HCT116 (cell line): Measurements from ENCODE around the gene MXRA7. TPM values are rescaled to one million over a fixed set of nuclear protein-coding genes. Genes with fewer than 3 reads are reported as not detected.
A peak's percentile ranks its signal among the peaks of the same experiment; 100 is the strongest.

Experiments used
- ATAC-seq: fragments of 200-7000 bp; cut with Tn5 transposase; 2 replicates; pipeline ENCODE4 v1.9.1; 2020; ENCODE audit warnings: mild to moderate bottlenecking, moderate library complexity
- BruUV-seq: library from RNA; stranded (reverse); fragments of 400-500 nt; replicated peaks from 2 replicates; lab custom pipeline; 2021; lab: Mats Ljungman, UMichigan
- CTCF ChIA-PET: fragments of 300-600 bp; sonication (Branson Sonifier 250); formaldehyde crosslinking; loops from one replicate; lab custom pipeline; 2021; ENCODE audit warnings: antibody characterized with exemption; lab: Charles Lee
- POLR2A ChIA-PET: fragments of 300-600, 350-600 bp; sonication (Branson Sonifier 250); formaldehyde crosslinking; loops from one replicate; lab custom pipeline; 2021; ENCODE audit warnings: antibody characterized with exemption; lab: Charles Lee
- RAD21 ChIA-PET, 2 experiments: fragments of 300-600 bp; sonication (Branson Sonifier 250); formaldehyde crosslinking; loops; one replicate each; lab custom pipeline; 2023; ENCODE audit warnings: low total read pairs in 2 of 2; ENCODE audit not compliant: uncharacterized antibody in 2 of 2, unreplicated experiment in 2 of 2, low non-redundant PET in 1 of 2; lab: Charles Lee
- DNase-seq: peaks from one replicate; pipeline ENCODE4 v3.0.0-alpha.2; 2010; ENCODE audit warnings: low read depth, low spot score
- H2AFZ ChIP-seq: fragments of 200-600 bp; shearing (Covaris generic), sonication (generic); 2 replicates; pipeline ENCODE4 v1.6.1; 2017; ENCODE audit warnings: low read depth, mixed run types, mixed read lengths, antibody characterized with exemption, low read length; ENCODE audit not compliant: poor library complexity, severe bottlenecking
- H3K27ac ChIP-seq: 2 replicates; pipeline ENCODE4 v1.5.1; 2012; ENCODE audit warnings: low read depth, low read length
- H3K27me3 ChIP-seq: fragments of 200-600 bp; sonication (generic); 2 replicates; pipeline ENCODE4 v1.6.1; 2016; ENCODE audit warnings: mixed run types, low read length, mixed read lengths; ENCODE audit not compliant: insufficient read depth
- H3K36me3 ChIP-seq, 2 experiments: fragments of 200-500 bp in 1 of 2; fragments of 200-600 bp in 1 of 2; sonication (Bioruptor generic) in 1 of 2; sonication (generic) in 1 of 2; 2 replicates each; pipeline versions ENCODE4 v1.5.1 to v1.6.1; 2014 to 2016; ENCODE audit warnings: low read length in 2 of 2, inconsistent platforms in 1 of 2, mixed read lengths in 1 of 2, mixed run types in 1 of 2; ENCODE audit not compliant: insufficient read depth in 2 of 2, control insufficient read depth in 1 of 2
- H3K4me1 ChIP-seq, 2 experiments: fragments of 200-600 bp in 1 of 2; sonication (generic) in 1 of 2; 2 replicates each; pipeline versions ENCODE4 v1.5.1 to v1.6.1; 2012 to 2017; ENCODE audit warnings: low read length in 2 of 2, inconsistent platforms in 1 of 2, mild to moderate bottlenecking in 1 of 2, mixed read lengths in 1 of 2, mixed run types in 1 of 2, moderate library complexity in 1 of 2; ENCODE audit not compliant: insufficient read depth in 2 of 2, control insufficient read depth in 1 of 2
- H3K4me2 ChIP-seq: fragments of 200-600 bp; sonication (generic); 2 replicates; pipeline ENCODE4 v1.6.1; 2017; ENCODE audit warnings: mixed run types, low read length, mixed read lengths
- H3K4me3 ChIP-seq, 2 experiments: fragments of 200-600 bp in 1 of 2; sonication (generic) in 1 of 2; replicated peaks in 1 of 2; 2 replicates each; pipeline ENCODE4 v1.5.1; 2011 to 2016; ENCODE audit warnings: low read length in 2 of 2, control low read depth in 1 of 2, low read depth in 1 of 2, mild to moderate bottlenecking in 1 of 2, mixed read lengths in 1 of 2, mixed run types in 1 of 2
- H3K79me2 ChIP-seq: fragments of 200-600 bp; sonication (generic); 2 replicates; pipeline ENCODE4 v1.6.1; 2017; ENCODE audit warnings: mild to moderate bottlenecking, mixed run types, low read length, moderate library complexity, mixed read lengths; ENCODE audit not compliant: insufficient read depth
- H3K9ac ChIP-seq: fragments of 200-600 bp; sonication (generic); 2 replicates; pipeline ENCODE4 v1.6.1; 2016; ENCODE audit warnings: low read length, mixed read lengths
- H3K9me2 ChIP-seq: fragments of 200-600 bp; sonication (generic), shearing (Covaris generic); 2 replicates; pipeline ENCODE4 v1.6.1; 2017; ENCODE audit warnings: mixed run types, mild to moderate bottlenecking, moderate library complexity; ENCODE audit not compliant: insufficient read depth
- H3K9me3 ChIP-seq, 2 experiments: fragments of 200-500 bp in 1 of 2; fragments of 200-600 bp in 1 of 2; sonication (Bioruptor generic) in 1 of 2; sonication (generic) in 1 of 2; 2 replicates each; pipeline ENCODE4 v1.6.1; 2014 to 2017; ENCODE audit warnings: low read length in 2 of 2, mixed read lengths in 2 of 2, inconsistent platforms in 1 of 2, low read depth in 1 of 2, mild to moderate bottlenecking in 1 of 2, mixed run types in 1 of 2, moderate library complexity in 1 of 2; ENCODE audit not compliant: control insufficient read depth in 1 of 2, insufficient read depth in 1 of 2
- H4K20me1 ChIP-seq: fragments of 200-600 bp; sonication (generic), shearing (Covaris generic); 2 replicates; pipeline ENCODE4 v1.6.1; 2017; ENCODE audit warnings: mixed run types, mild to moderate bottlenecking, moderate library complexity; ENCODE audit not compliant: insufficient read depth
- ATF3 ChIP-seq: IDR thresholded peaks from 2 replicates; pipeline ENCODE4 v1.6.1; 2012
- EGR1 ChIP-seq: IDR thresholded peaks from 2 replicates; pipeline ENCODE4 v1.6.1; 2012; ENCODE audit warnings: low read depth
- JUND ChIP-seq: IDR thresholded peaks from 2 replicates; pipeline ENCODE4 v1.6.1; 2012
- POLR2A ChIP-seq: IDR thresholded peaks from 2 replicates; pipeline ENCODE4 v1.7.0; 2011; ENCODE audit warnings: borderline replicate concordance; ENCODE audit not compliant: insufficient read depth, insufficient read length; ENCODE audit errors: extremely low read depth
- SIN3A ChIP-seq: IDR thresholded peaks from 2 replicates; pipeline ENCODE4 v1.6.1; 2012; ENCODE audit warnings: low read depth
- SRF ChIP-seq: IDR thresholded peaks from 2 replicates; pipeline ENCODE4 v1.6.1; 2012; ENCODE audit warnings: low read depth
- ZFX ChIP-seq: fragments of 450-650 bp; IDR thresholded peaks from 2 replicates; pipeline ENCODE4 v1.6.1; 2017
- intact Hi-C: fragments of 100-400 bp; cut with micrococcal nuclease; formaldehyde crosslinking; loops from 2 replicates; pipeline ENCODE4 v1.10.0; 2022
- total RNA-seq: library from RNA; stranded (reverse); gene quantifications from one replicate; pipeline ENCODE4 v1.2.1, GENCODE V29; 2021; ENCODE audit not compliant: unreplicated experiment
- TF ChIP-seq, protein P1 (sequence below): IDR thresholded peaks from 2 replicates; pipeline ENCODE4 v1.6.1; 2012

Gene MXRA7
- total RNA-seq, 1 experiment from 2014 or later, result 57.1 TPM

DNA sequence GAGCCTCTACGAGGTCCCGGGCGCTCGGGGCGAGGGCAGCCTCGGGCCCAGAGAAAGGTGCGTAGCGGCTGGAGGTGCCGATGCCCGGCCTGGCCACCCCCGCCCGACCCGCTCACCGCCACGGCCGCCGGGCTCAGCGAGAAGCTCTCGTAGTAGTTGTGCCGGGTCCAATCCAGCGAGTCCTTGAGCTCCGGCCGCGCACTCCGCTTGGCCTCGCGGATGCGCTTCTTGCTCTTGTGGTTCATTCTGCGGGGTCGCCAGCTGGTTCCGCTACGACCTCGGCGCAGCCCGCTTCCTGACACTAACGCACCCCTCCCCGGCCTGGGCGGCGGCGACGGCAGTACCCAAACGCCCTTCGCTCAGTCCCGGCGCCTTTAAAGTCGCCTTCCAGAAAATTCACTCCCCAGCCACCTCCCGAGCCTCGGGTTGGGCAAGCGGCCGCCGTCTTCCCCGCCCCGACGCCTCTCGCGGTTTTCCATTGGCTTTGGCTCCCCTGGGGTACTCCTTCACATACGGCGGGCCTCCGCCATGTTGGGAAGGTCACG lies 15.5 kb upstream of the MXRA7 start, which contains the start of gene JMJD6 (continued):
- TF ChIP-seq SIN3A (peak; percentile 86; the same call in 1 of the 2 replicates), EGR1 (peak; percentile 42; the same call in 1 of the 2 replicates), POLR2A (peak; percentile 39), ZFX (peak; percentile 82; the same call in 1 of the 2 replicates)

DNA sequence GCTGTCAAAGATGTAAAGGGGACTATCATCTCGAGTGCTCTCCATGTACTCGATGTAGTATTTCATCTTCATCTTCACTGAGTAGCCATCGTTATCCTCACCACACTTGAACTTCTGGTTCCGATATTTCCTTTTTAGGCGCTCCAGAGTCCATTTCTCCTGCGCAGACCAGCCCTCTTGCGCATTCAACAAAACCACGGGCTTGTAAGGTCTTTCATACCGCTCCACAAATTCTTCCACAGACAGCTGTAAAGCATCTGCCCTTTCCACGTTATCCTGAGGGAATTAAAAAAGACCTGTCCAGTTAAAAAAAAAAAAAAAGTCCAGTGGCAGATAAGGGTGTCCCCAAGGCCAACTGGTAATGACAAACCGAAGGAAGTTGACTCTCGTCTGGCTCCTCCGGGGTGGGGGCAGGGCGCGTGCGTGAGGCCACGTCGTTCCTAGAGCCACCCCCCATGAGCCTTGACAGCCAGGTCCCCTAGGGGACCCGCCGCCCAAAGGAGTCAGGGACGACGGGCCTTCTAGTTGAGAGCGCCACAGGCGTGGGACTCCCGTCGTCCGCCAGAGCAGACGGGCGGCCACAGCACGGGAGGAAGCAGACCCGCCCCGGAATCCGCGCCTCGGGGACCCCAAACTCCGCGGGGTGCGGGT lies 14.9 kb upstream of the MXRA7 start:
- ATAC-seq (peak; percentile 52), DNase-seq (no peak)
- peak overlapping the region; percentile 97 for H3K4me3 ChIP-seq
- BruUV-seq, result no TSS peak
- H3K9ac ChIP-seq, result peak overlapping the region; percentile 99
- POLR2A ChIA-PET, result interaction anchor here (1.5 to 2.9 kb wide), 2 partner anchors 8 to 11 kb away, joined by 8 to 27 read pairs; partner anchors contain the start of genes MFSD11 and SRSF2
- H3K79me2 ChIP-seq, result peaks cover 94% of the 10 kb centered on the region
- H3K4me1 ChIP-seq, result peaks cover 13 to 21% of the 10 kb centered on the region in 2 experiments
- TF ChIP-seq SRF (0 out of 2 replicates have a peak, but pooled peaks have one; percentile 26), ATF3 (no peak), JUND (peak; percentile 18; the same call in 1 of the 2 replicates)
- TF ChIP-seq, protein P1, sequence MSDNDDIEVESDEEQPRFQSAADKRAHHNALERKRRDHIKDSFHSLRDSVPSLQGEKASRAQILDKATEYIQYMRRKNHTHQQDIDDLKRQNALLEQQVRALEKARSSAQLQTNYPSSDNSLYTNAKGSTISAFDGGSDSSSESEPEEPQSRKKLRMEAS, result peak; percentile 67
- H4K20me1 ChIP-seq, result peaks cover 7% of the 10 kb centered on the region; the same call in 1 of the 2 replicates
- CTCF ChIA-PET, result interaction anchor here (0.9 kb wide), 1 partner anchor 202 kb away, joined by 3 read pairs; no protein-coding TSS in a partner anchor
- peaks cover 39 to 50% of the 10 kb centered on the region in 2 experiments for H3K36me3 ChIP-seq
- no peaks in the 10 kb centered on the region for H3K9me3 ChIP-seq
- RAD21 ChIA-PET, result no interaction called here
- H3K27ac ChIP-seq, result peak overlapping the region; percentile 99
- no peak overlapping the region for H2AFZ ChIP-seq
- no peaks in the 10 kb centered on the region for H3K27me3 ChIP-seq
- H3K9me2 ChIP-seq, result no peaks in the 10 kb centered on the region
- H3K4me2 ChIP-seq, result peak overlapping the region; percentile 93
- intact Hi-C loops, result loop anchor here (2.0 kb wide), 2 partner anchors 331 to 341 kb away; no protein-coding TSS in a partner anchor
